Astrocyte of the cerebellum (primary cell): Measurements from ENCODE around the gene BCAT1.
"Not testable (repeated sequence)": the region's sequence is repeated elsewhere in the genome, so short reads cannot be mapped to it uniquely, and the experiment has no call there.

Experiments
- DNase-seq: peaks from one replicate; pipeline ENCODE4 v3.0.0-alpha.2; 2011; ENCODE audit warnings: low read depth
- H3K4me3 ChIP-seq: 2 replicates; pipeline ENCODE4 v1.5.1; 2011; ENCODE audit warnings: mild to moderate bottlenecking, low read depth, low read length, moderate library complexity
- in situ Hi-C: cut with HindIII; loops from 2 replicates; pipeline ENCODE4 v1.10.0; 2017; ENCODE audit warnings: low sequenced_read_pairs
- TF ChIP-seq, protein P1 (sequence below): IDR thresholded peaks from 2 replicates; pipeline ENCODE4 v1.5.1; 2012; ENCODE audit warnings: low read length, low read depth, moderate library complexity, mild to moderate bottlenecking; ENCODE audit errors: missing control alignments

BCAT1 gene

DNA sequence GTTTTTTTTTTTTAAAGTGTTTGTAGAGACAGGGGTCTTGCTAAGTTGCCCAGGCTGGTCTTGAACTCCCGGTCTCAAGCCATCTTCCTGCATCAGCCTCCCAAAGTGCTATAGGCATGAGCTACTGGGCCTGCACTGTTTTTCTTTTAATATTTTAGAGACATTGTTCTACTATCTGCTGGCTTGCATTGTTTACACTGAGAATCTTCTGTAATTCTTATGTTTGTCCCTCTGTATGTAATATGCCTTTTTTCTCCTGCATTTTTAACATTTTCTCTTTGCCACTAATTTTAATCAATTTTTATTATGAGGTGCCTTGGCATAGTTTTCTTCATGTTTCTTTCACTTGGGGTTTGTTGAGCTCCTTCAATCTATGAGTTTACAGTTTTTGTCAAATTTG lies 15.4 kb upstream of the BCAT1 start:
- no peak overlapping the region for H3K4me3 ChIP-seq
- no peak for DNase-seq
- TF ChIP-seq, protein P1, sequence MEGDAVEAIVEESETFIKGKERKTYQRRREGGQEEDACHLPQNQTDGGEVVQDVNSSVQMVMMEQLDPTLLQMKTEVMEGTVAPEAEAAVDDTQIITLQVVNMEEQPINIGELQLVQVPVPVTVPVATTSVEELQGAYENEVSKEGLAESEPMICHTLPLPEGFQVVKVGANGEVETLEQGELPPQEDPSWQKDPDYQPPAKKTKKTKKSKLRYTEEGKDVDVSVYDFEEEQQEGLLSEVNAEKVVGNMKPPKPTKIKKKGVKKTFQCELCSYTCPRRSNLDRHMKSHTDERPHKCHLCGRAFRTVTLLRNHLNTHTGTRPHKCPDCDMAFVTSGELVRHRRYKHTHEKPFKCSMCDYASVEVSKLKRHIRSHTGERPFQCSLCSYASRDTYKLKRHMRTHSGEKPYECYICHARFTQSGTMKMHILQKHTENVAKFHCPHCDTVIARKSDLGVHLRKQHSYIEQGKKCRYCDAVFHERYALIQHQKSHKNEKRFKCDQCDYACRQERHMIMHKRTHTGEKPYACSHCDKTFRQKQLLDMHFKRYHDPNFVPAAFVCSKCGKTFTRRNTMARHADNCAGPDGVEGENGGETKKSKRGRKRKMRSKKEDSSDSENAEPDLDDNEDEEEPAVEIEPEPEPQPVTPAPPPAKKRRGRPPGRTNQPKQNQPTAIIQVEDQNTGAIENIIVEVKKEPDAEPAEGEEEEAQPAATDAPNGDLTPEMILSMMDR, result no peak
- in situ Hi-C loops, result no loop called here

DNA sequence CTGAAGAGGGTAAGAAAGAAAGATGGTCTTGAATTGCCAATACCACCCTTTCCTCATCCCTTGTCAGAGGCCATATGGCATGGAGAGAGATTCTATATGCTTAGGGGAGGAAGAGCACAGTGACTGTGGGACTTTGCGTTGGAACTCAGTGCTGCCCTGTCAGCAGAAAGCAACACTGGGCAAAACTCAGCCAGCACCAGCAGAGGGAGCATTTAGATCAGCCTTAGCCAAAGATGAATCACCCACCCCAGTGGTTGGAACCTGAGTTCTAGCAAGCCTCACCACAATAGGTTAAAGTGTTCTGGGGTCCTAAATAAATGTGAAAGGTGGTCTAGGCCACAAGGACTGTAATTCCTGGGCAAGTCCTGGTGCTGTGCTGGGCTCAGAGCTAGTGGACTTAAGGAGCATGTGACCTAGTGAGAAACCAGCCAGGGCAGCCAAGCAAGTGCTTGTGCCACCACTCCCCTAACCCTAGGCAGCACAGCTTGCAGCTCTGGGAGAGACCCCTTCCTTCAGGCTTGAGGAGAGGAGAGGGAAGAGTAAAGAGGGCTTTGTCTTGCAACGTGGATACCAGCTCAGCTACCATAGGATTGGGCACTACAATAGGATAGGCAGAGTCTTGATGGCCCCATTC lies 11.4 kb upstream of the BCAT1 start:
- in situ Hi-C loops, result no loop called here
- no peak overlapping the region for H3K4me3 ChIP-seq
- no peak for DNase-seq
- TF ChIP-seq, protein P1, result peak; percentile 83

DNA sequence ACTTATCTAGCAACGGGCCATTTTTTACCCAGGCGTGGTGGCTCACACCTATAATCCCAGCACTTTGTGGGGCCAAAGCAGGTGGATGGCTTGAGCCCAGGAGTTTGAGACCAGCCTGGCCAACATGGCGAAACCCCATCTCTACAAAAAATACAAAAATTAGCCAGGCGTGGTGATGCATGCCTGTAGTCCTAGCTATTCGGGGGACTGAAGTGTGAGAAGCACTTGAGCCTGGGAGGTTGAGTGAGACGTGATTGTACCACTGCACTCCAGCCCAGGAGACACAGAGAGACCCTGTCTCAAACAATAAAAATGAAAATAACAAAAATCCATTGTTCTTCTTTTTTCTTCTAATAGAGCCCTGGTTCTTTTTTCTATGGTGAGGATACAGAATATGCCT lies 7.5 kb upstream of the BCAT1 start:
- DNase-seq, H3K4me3 ChIP-seq, in situ Hi-C loops: not testable (repeated sequence)

DNA sequence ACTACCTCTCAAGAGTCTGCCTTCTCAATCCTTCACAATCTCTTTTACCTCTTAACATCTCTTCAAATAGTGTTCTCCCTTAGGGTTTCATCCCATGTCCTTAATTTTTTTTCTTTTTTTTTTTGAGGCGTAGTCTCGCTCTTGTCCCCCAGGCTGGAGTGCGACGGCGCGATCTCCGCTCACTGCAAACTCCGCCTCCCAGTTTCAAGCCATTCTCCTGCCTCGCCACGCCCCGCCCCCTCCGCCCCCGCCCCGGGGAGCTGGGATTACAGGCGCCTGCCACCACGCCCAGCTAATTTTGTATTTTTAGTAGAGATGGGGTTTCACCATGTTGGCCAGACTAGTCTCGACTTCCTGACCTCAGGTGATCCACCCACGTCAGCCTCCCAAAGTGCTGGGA lies 7.0 kb upstream of the BCAT1 start:
- TF ChIP-seq, protein P1, result no peak
- DNase-seq, result no peak
- in situ Hi-C loops, result no loop called here

DNA sequence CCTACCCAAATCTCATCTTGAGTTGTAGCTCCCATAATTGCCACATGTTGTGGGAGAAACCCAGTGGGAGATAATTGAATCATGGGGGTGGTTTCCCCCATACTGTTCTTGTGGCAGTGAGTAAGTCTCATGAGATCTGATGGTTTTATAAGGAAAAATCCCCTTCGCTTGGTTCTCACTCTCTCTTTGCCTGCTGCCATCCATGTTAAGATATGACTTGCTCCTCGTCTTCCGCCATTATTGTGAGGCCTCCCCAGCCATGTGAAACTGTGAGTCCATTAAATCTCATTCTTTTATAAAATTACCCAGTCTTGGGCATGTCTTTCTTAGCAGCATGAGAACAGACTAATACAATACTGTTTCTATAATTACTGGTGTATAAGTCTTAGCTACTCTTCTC lies 6.5 kb upstream of the BCAT1 start:
- no peak overlapping the region for H3K4me3 ChIP-seq
- TF ChIP-seq, protein P1, result no peak
- in situ Hi-C loops, result no loop called here
- DNase-seq, result peak; percentile 37

More for the DNA sequence above, 7.0 kb upstream of the BCAT1 start:
- no peak overlapping the region for H3K4me3 ChIP-seq

DNA sequence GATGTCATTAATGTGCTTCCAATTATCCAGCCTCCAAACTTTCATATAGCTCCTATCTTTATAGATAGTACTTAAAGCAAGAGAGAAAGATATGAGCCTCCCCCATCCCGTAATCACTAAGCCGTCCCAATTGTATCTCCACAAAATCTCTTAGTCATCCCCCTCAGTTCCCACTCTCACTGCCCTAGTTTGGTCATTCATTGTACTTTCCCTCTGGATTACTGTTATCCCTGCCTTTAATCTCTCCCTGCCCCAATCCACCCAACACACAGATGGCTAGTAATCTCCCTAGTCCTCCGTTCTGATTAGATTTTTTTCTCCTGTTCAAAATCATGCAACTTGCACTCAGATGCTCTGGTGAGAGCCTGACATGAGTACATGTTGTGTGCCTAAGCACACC lies 5.4 kb upstream of the BCAT1 start:
- DNase-seq, result no peak
- TF ChIP-seq, protein P1, result no peak
- no peak overlapping the region for H3K4me3 ChIP-seq
- in situ Hi-C loops, result no loop called here

DNA sequence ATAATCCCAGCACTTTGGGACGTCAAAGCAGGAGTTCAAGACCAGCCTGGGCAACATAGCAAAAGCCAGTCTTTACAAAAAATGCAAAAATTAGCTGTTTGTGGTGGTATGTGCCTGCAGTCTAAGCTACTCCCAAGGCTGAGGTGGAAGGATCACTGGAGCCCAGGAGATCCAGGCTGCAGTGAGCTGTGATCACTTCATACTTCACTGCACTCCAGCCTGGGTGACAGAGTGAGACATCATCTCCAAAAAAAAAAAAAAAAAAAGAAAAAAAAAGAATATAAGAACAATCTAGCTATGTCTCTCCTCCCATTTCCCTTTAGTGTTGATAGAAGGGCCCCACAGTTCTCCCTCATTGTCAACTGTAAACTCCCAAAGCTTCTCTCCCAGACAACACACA lies 3.5 kb upstream of the BCAT1 start:
- in situ Hi-C loops, result no loop called here
- no peak overlapping the region for H3K4me3 ChIP-seq
- TF ChIP-seq, protein P1, result no peak
- DNase-seq, result no peak
